ENCODE data around the gene MESP2.
"Not testable (repeated sequence)": the region's sequence is repeated elsewhere in the genome, so short reads cannot be mapped to it uniquely, and the experiment has no call there.

Gene MESP2

GRCh38 chr15:89781891-89782618, 5.9 kb downstream of the MESP2 start:
- DNase-seq: peak; percentile 52

GRCh38 chr15:89782619-89782950, 6.5 kb downstream of the MESP2 start:
- DNase-seq: not testable (repeated sequence)

GRCh38 chr15:89783111-89783860, 7.2 kb downstream of the MESP2 start:
- DNase-seq: no peak

GRCh38 chr15:89783861-89784685, 7.9 kb downstream of the MESP2 start:
- DNase-seq: no peak

- DNase-seq: no peak
These were observed 8.5 kb downstream of the MESP2 start for GRCh38 chr15:89784686-89784960.

- no peak for DNase-seq
These were observed 9.1 kb downstream of the MESP2 start for GRCh38 chr15:89785064-89785773.

- no peak for DNase-seq
These were observed 9.6 kb downstream of the MESP2 start for GRCh38 chr15:89785774-89786140.

- no peak for DNase-seq
These were observed 11.8 kb downstream of the MESP2 start for GRCh38 chr15:89787944-89788343.

GRCh38 chr15:89788585-89788984, 12.5 kb downstream of the MESP2 start:
- not testable (repeated sequence) for DNase-seq

GRCh38 chr15:89790206-89790605, 14.1 kb downstream of the MESP2 start:
- no peak for DNase-seq

- no peak for DNase-seq
These were observed 14.5 kb downstream of the MESP2 start for GRCh38 chr15:89790661-89791060.

GRCh38 chr15:89792106-89792805, 16.1 kb downstream of the MESP2 start:
- no peak for DNase-seq

GRCh38 chr15:89794627-89795241, 18.6 kb downstream of the MESP2 start:
- DNase-seq: no peak

GRCh38 chr15:89795996-89796395, 19.9 kb downstream of the MESP2 start:
- no peak for DNase-seq

- DNase-seq: no peak
These were observed 21.6 kb downstream of the MESP2 start for GRCh38 chr15:89797678-89798201.

- DNase-seq: no peak
These were observed 23.1 kb downstream of the MESP2 start for GRCh38 chr15:89799011-89799911.

- no peak for DNase-seq
These were observed 23.9 kb downstream of the MESP2 start for GRCh38 chr15:89799918-89800498.

GRCh38 chr15:89801471-89802195, 25.5 kb downstream of the MESP2 start:
- no peak for DNase-seq

- no peak for DNase-seq
These were observed 26.2 kb downstream of the MESP2 start for GRCh38 chr15:89802231-89802928.

All from CD4-positive, alpha-beta T cell treated with Interleukin-15 for 1 hour (primary cell).